HG02973 (cell line): ENCODE measurements around the gene PRR13.
"Not testable (repeated sequence)": the region's sequence is repeated elsewhere in the genome, so short reads cannot be mapped to it uniquely, and the experiment has no call there.

ENCODE experiments used
- ATAC-seq: cut with Tn5 transposase; IDR thresholded peaks from one replicate; pipeline ENCODE4 v1.9.1; 2021; ENCODE audit warnings: moderate library complexity; ENCODE audit not compliant: unreplicated experiment

PRR13 gene, protein sequence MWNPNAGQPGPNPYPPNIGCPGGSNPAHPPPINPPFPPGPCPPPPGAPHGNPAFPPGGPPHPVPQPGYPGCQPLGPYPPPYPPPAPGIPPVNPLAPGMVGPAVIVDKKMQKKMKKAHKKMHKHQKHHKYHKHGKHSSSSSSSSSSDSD

DNA sequence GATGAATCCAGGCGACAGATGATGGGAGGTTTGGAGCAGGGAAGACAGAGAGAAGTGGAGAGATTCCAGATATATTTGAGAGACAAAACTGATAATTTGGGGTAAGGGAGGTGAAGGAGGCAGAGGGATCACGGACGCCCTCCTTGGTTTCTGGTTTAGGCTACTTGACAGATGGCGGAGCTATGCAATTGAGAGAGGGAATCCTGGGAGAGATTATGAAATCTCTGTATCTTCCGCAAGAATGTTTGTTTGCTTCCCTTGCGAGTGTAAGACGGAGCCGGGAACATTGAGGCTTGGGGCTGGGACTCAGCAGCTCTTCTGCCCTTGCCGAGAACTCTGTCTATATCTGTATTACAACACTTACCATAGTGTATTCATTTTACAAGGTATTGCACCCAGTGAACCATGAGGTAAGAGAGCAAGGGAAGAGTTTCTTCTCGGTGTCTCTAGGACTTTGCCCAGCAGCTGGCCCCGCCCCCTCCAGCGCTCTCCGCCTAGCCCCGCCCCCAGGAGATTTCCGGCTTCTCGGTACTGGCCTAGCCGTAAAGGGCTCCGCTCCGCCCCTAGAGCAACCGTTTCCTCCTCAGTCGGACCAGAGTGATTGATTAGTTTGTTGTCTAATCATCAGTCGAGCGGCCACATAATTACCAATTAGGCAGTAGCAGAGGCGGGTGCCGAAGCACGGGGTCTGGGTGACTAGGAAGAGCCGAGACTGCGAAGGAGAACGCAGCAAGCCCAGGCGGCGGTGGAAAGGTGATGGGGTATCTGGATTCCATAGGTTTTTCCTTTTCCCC, at the start of gene PRR13:
Gene PRR13, plus strand, starts transcription at position 695 of the 794 bp plus-strand sequence. CDS start 981 bp downstream, outside the sequence.
- ATAC-seq: peak; percentile 98

DNA sequence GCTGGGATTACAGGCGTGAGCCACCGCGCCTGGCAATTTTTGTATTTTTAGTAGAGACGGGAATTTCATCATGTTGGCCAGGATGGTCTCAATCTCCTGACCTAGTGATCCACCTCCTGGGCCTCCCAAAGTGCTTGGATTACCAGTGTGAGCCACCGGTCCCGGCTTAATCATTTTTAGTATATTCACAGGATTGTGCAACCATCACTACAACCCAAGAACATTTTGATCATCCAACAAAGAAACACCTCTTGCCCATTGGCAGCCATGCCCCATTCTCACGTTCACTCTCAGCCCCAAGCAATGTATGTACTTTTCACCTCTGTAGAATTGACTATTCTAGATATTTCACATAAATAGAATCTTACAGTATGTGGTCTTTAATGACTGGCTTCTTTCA, 41.6 kb upstream of the PRR13 start:
- no peak for ATAC-seq

DNA sequence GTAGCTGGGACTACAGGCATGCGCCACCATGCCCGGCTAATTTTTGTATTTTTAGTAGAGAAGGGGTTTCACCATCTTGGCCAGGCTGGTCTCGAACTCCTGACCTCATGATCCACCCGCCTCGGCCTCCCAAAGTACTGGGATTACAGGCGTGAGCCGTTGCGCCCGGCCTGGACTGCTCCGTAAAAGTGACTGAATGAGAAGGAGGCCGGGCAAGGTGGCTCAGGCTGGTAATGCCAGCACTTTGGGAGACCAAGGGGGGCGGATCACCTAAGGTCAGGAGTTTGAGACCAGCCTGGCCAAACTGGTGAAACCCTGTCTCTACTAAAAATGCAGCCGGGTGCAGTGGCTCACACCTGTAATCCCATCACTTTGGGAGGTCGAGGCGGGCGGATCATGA, 39.2 kb upstream of the PRR13 start:
- not testable (repeated sequence) for ATAC-seq

DNA sequence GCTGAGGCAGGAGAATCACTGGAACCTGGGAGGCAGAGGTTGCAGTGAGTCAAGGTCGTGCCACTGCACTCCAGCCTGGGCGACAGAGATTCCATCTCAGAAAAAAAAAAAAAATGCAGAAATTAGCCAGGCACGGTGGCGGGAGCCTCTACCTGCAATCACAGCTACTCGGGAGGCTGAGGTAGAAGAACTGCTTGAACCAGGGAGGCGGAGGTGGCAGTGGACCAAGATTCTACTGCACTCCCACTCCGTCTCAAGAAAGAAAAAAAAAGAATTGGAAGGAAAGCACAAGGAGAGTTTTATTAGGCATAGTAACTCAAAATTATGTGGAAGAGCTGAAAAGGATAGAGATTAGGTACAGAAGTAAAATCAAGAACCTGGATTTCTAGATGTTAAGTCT, 38.7 kb upstream of the PRR13 start:
- no peak for ATAC-seq

DNA sequence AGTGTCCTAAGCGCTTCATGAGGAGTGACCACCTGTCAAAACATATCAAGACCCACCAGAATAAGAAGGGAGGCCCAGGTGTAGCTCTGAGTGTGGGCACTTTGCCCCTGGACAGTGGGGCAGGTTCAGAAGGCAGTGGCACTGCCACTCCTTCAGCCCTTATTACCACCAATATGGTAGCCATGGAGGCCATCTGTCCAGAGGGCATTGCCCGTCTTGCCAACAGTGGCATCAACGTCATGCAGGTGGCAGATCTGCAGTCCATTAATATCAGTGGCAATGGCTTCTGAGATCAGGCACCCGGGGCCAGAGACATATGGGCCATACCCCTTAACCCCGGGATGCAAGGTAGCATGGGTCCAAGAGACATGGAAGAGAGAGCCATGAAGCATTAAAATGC, 30.6 kb upstream of the PRR13 start:
- no peak for ATAC-seq

DNA sequence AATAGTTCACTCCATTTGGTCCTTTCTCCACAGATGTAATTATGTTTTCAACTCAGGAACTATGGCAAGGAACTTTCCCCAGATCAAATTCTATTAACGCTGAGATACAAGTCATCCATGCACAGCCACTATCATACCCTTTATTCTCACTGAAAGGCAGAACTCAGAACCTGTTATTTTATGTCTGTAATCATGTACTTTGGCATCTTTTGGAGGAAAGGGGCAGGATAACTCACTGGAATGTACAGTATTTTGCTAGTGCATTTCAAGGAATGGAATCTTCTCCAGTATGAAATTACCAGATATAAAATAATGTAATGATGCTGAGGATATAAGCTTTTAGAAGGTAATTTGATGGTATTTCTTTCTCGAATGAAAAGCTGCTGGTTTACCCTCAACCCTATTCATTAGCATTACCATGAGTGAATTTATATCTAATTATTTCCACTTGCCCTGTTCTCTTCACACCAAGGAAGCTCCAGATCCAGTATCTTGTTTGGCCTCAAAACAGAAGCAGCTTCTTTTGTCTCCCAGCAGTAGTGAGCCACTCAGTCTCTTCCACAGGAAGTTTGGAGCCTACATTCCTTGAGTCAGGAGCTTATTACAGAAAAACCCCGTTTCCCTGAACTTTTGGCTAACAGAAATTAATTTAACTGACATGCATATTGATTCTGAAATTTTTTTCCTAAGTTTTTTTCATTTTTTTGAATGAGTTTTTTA, 27.9 kb upstream of the PRR13 start:
- ATAC-seq: no peak

DNA sequence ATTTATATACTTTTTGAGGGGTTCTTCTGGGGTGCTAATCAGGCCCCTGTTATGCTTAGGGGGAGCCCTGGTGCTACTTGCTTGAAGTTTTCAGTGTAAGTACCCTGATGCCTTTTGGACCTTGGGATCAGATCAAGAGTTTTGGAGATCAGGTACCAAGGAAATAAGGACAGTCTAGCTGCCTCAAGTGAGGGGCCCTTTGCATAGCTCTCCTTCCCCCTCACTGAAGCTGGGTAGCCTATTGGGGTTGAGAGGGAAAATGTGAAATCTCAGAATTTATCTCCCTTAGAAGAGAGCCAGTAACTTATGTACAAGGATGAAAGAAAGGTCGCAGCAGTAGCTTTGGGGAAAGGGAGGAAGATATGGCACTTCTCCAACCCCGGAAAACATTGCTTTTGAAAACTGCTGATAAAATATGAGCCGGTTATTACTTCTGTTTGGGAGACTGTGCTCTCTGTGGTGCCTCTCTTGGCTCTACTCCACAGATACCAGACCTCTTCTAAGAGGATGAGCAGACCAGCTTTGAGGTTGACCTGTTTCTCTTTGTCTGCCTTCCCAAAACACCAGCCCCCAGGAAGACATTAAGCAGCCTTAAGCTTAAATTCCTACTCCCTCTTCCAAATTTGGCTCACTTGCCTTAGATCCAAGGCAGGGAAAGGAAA, 26.6 kb upstream of the PRR13 start:
- ATAC-seq: no peak

DNA sequence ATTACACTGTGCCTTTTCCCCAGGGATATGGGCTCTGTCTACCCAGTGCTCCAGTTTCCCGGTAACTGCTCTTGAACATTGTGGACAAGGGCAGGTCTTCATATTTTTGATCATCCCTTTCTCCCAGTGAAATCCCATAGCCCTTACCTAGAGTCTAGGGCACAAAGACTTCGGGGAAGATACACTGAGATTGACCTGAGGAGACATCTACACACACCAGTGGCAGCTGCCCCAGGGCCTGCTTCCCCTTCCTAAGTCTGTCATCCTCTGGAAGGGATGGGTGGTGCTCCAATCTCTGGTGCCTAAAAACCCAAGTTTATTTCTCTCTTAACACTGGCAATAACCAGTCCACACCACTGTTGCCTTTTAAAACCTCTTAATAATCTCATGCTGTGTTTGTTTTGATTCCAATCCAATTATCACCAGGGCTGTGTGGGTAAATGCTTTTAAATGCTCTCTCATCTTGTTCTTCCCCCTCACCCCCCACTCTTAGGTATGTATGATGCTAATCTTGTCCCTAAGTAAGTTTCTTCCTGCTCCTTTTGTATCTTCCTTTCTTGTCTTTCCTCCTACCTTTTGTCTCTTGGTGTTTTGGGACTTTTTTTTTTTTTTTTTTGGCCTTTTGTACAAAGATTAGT, 25.7 kb upstream of the PRR13 start:
- not testable (repeated sequence) for ATAC-seq

DNA sequence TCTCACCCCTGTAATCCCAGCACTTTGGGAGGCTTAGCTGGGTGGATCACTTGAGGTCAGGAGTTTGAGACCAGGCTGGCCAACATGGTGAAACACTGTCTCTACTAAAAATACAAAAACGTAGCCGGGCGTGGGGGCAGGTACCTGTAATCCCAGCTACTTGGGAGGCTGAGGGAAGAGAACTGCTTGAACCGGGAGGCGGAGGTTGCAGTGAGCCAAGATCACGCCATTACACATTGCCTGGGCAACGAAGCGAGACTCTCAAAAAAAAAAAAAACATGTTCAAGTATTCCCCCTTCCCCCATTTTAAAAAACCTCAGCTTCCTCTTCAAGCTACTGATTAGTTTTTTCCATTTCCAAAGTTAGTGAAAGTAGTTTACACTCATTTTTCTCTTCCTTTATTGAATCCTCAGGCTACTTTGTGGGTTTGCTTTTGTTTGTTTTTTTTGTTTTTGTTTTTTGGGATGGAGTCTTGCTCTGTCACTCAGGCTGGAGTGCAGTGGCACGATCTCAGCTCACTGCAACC, 24.2 kb upstream of the PRR13 start:
- not testable (repeated sequence) for ATAC-seq

DNA sequence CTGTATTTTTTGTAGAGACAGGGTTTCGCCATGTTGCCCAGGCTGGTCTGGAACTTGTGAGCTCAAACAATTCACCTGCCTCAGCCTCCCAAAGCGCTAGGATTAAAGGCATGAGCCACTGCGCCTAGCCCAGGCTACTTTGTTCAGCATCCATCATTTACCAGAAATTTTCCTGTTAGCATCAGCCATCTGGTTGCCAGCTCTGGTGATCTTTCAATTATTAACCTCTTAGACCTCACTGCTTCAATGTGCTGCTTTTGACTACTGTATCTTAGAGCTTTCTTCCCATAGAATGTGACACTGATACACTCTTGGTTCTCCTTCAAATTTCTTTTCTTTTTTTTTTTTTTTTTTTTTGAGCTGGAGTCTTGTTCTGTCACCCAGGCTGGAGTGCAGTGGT, 23.3 kb upstream of the PRR13 start:
- no peak for ATAC-seq

DNA sequence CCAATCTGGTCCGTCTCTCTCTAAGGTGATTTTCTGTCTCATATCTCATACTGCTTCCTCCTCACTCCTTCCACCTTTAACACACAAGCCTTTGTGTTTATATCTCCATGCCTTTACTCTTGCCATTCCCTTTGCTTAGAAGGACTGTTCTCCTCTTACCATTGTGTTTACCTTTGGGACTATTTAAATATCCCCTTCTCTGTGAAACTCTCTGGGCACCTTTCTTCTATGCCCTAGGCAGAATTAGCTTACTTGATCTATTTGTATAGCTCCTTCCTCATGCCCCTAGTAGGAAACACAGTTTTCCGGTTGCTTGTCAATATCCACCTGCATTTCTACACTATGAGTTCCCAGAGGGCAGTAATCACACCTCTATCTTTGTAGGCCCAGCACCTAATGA, 21.8 kb upstream of the PRR13 start:
- ATAC-seq: no peak

DNA sequence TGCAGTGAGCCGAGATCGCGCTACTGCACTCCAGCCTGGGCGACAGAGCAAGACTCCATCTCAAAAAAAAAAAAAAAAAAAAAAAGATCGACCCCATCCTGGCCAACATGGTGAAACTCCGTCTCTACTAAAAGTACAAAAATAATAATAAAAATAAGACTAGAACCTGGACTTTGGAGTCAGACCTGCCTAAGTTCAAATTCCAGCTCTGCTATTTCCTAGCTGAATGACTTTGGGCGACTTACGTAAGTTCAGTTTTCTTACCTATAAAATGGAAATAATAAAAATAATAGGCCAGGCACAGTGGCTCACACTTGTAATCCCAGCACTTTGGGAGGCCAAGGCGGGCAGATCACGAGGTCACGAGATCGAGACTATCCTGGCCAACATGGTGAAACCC, 19.3 kb upstream of the PRR13 start:
- not testable (repeated sequence) for ATAC-seq

DNA sequence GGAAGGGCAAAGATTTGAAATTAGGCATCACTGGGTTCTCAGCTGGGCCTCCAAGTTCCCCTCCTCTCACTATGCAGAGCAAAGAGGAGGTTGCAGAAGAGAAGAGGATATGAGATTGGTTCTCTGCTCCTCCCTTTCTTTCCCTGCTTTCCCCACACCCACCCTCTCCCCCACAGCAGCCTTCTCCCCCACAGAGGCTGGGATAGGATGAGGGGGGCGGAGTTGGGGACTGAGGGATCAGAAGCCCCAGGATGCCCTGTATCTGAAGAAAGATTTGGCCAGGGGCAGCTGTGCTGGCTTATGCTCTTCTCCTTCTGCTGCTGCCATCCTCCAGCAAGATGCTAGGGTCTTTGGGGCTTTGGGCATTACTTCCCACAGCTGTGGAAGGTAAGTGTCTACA, 17.9 kb upstream of the PRR13 start, which contains the start of gene AMHR2:
Gene AMHR2, plus strand, starts transcription at position 259 of the 400 bp plus-strand sequence. Its CDS starts 80 bp downstream, at position 339.
- ATAC-seq: no peak

DNA sequence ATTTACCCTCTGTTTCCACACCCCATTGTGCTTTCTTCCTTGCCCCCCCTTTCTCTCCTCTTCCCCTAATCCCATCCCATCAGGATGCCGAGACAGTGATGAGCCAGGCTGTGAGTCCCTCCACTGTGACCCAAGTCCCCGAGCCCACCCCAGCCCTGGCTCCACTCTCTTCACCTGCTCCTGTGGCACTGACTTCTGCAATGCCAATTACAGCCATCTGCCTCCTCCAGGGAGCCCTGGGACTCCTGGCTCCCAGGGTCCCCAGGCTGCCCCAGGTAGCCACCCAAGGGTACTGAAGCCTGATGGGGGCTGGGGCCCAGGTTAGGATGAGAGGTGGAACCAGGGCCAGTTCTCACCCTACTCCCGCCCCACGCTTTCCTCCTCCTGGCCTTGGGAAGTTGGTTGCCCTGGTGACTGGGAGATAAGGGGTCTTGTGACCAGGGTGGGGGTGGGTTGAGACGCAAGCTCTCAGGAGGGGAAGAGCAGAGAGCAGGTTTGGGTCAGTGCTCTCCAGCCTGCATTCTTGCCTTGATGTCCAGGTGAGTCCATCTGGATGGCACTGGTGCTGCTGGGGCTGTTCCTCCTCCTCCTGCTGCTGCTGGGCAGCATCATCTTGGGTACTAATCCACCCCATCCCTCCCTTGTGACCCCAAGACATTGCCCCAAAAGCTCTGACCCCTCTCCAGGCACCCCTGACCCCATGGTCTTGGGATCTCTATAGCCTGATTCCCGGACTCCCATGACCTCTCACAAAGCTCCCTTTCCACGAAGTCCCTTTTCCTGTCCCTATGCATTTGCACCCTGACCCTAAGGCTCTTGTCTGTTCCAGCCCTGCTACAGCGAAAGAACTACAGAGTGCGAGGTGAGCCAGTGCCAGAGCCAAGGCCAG, 16.7 kb upstream of the PRR13 start:
- ATAC-seq: no peak

DNA sequence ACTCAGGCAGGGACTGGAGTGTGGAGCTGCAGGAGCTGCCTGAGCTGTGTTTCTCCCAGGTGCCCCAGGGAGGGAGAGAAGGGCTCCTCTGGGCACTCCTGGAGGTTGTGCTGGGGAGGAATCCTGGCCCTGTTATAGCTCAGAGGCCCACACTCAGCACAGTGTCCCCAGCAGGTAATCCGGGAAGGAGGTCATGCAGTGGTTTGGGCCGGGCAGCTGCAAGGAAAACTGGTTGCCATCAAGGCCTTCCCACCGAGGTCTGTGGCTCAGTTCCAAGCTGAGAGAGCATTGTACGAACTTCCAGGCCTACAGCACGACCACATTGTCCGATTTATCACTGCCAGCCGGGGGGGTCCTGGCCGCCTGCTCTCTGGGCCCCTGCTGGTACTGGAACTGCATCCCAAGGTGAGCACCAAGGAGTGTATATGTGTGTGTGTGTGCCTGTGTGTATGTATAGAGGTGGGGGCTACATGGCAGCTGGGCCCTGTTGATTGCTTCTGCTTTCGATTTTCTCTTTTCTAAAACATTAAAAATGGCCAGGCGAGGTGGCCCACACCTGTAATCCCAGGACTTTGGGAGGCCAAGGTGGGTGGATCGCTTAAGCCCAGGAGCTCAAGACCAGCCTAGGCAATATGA, 15.9 kb upstream of the PRR13 start:
- no peak for ATAC-seq

DNA sequence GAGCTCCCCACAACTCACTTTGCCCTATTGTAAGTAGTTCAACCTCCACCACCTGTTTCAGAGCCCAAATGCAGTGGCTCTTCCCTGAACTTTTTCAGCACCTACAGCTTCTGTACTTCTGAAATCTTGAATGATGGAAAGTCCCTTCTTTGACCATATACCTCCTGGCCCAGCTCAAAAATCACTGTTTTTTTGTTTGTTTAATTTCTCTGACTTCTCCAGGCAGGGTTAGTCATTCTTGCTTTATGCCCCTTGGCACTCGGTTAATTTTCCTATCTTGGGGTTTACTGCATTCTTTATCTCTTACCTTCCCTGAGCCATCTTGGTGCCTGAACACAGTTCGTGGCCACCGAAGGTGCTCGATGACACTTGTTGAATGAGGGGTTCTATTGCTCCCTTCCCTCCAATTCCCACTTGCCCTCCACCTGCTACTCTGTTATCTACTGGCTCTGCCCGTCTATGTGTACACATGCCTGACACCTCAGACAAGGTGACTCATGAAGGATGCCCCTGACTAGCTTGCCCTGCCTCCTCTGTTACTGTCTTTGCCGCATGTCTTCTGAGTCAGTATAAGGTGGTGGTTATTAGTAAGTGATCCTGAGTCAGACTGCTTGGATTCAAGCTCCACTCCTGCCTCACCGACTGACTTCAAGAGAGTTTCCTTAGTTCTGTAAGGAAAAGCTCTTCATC, 13.5 kb upstream of the PRR13 start:
- ATAC-seq: no peak

DNA sequence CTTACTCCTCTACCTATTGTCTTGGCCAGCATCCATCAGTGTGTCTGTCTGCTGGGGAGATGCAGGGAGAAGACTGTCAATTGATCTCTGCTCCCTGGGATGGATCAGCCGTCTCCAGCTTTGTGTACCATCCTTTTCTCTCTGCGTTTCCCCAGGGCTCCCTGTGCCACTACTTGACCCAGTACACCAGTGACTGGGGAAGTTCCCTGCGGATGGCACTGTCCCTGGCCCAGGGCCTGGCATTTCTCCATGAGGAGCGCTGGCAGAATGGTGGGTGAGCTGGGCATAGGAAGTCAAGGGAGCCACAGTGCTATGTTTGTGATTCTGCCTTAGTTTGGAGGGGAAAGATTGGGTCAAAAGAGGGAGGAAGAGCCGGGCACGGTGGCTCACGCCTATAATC, 12.8 kb upstream of the PRR13 start:
- no peak for ATAC-seq

DNA sequence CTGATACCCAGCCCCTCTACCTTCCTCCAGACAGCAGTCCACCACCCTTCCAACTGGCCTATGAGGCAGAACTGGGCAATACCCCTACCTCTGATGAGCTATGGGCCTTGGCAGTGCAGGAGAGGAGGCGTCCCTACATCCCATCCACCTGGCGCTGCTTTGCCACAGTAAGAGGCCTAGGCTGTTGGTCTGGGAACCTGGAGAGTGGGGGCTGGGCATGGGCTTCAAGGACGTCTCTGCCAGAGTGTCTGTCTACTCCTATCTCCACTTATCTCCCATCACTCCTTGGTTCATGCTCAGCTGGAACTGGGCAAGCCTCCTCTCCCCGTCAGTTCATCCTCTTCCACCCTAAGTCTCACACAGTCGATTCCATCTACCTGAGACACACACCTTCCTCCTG, 11.4 kb upstream of the PRR13 start:
- no peak for ATAC-seq

DNA sequence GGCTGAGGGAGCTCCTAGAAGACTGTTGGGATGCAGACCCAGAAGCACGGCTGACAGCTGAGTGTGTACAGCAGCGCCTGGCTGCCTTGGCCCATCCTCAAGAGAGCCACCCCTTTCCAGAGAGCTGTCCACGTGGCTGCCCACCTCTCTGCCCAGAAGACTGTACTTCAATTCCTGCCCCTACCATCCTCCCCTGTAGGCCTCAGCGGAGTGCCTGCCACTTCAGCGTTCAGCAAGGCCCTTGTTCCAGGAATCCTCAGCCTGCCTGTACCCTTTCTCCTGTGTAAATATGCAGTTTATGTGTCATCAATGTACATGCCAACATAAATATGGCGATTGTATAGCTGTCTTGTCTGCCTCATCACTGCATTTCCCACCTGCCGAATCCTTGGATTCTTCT, 10.3 kb upstream of the PRR13 start:
- no peak for ATAC-seq
